HCT116 (cell line): Measurements from ENCODE around the gene ZFP57.

Experiments
- EZH2 ChIP-seq: fragments of 200-600 bp; sonication (generic); IDR thresholded peaks from 2 replicates; pipeline ENCODE4 v1.6.1; 2017; ENCODE audit warnings: antibody characterized with exemption, mixed run types
- EZH2phosphoT487 ChIP-seq: fragments of 200-600 bp; IDR thresholded peaks from 2 replicates; pipeline ENCODE4 v1.6.1; 2018; ENCODE audit warnings: antibody characterized with exemption, borderline replicate concordance
- JUND ChIP-seq: IDR thresholded peaks from 2 replicates; pipeline ENCODE4 v1.6.1; 2012
- POLR2A ChIP-seq: IDR thresholded peaks from 2 replicates; pipeline ENCODE4 v1.7.0; 2011; ENCODE audit warnings: borderline replicate concordance; ENCODE audit not compliant: insufficient read depth, insufficient read length; ENCODE audit errors: extremely low read depth
- RAD21 ChIP-seq: IDR thresholded peaks from 2 replicates; pipeline ENCODE4 v1.6.1; 2012; ENCODE audit warnings: low read depth, mild to moderate bottlenecking
- SRF ChIP-seq: IDR thresholded peaks from 2 replicates; pipeline ENCODE4 v1.6.1; 2012; ENCODE audit warnings: low read depth
- YY1 ChIP-seq: IDR thresholded peaks from 2 replicates; pipeline ENCODE4 v1.6.1; 2011; ENCODE audit warnings: low read length, low read depth, moderate library complexity, mild to moderate bottlenecking; ENCODE audit not compliant: insufficient replicate concordance; ENCODE audit errors: extremely low read depth
- ZNF274 ChIP-seq: fragments of 200-500 bp; sonication (Bioruptor generic); IDR thresholded peaks from 2 replicates; pipeline ENCODE4 v1.6.1; 2014; ENCODE audit warnings: mild to moderate bottlenecking, low read depth, low read length, inconsistent platforms
- TF ChIP-seq, protein P1 (sequence below): IDR thresholded peaks from 2 replicates; pipeline ENCODE4 v1.6.1; 2012; ENCODE audit warnings: low read depth
- TF ChIP-seq, protein P2 (sequence below), 3 experiments: fragments of 200-600 bp in 1 of 3; sonication (generic) in 1 of 3; IDR thresholded peaks in 2 of 3; conservative IDR thresholded peaks in 1 of 3; 2 replicates each; pipeline ENCODE4 v1.5.1; 2012 to 2017; ENCODE audit warnings: low read depth in 2 of 3, low read length in 2 of 3, antibody characterized with exemption in 1 of 3, borderline replicate concordance in 1 of 3, control low read depth in 1 of 3, mild to moderate bottlenecking in 1 of 3, mixed read lengths in 1 of 3, mixed run types in 1 of 3, moderate library complexity in 1 of 3; ENCODE audit not compliant: insufficient read depth in 1 of 3
- TF ChIP-seq, protein P3 (sequence below): IDR thresholded peaks from 2 replicates; pipeline ENCODE4 v1.6.1; 2012
- TF ChIP-seq, protein P4 (sequence below): IDR thresholded peaks from 2 replicates; pipeline ENCODE4 v1.6.1; 2011; ENCODE audit warnings: mild to moderate bottlenecking, low read length, moderate library complexity; ENCODE audit not compliant: insufficient replicate concordance; ENCODE audit errors: extremely low read depth
- TF ChIP-seq, protein P5 (sequence below): IDR thresholded peaks from 2 replicates; pipeline ENCODE4 v1.6.1; 2012

DNA sequence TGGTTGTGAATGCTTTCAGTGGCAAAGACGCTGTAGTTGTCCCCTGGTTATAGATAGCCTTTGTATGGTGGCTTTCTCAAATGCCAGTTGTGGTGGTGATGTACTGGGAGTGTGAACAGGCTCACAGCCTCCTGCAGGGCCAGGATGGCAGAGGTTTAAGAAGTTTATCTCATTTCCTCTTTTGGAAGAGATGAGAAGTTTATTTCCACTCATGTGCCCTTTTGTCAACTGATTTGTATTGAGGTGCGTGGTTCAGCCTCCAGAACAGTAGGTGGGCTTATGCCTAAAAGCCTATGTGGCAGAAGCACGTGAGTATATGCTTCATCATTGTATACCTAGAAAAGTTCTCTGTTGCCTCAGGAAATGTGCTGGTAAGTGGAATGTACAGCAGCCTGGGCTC is 13.7 kb upstream of the ZFP57 start:
- TF ChIP-seq, protein P1, sequence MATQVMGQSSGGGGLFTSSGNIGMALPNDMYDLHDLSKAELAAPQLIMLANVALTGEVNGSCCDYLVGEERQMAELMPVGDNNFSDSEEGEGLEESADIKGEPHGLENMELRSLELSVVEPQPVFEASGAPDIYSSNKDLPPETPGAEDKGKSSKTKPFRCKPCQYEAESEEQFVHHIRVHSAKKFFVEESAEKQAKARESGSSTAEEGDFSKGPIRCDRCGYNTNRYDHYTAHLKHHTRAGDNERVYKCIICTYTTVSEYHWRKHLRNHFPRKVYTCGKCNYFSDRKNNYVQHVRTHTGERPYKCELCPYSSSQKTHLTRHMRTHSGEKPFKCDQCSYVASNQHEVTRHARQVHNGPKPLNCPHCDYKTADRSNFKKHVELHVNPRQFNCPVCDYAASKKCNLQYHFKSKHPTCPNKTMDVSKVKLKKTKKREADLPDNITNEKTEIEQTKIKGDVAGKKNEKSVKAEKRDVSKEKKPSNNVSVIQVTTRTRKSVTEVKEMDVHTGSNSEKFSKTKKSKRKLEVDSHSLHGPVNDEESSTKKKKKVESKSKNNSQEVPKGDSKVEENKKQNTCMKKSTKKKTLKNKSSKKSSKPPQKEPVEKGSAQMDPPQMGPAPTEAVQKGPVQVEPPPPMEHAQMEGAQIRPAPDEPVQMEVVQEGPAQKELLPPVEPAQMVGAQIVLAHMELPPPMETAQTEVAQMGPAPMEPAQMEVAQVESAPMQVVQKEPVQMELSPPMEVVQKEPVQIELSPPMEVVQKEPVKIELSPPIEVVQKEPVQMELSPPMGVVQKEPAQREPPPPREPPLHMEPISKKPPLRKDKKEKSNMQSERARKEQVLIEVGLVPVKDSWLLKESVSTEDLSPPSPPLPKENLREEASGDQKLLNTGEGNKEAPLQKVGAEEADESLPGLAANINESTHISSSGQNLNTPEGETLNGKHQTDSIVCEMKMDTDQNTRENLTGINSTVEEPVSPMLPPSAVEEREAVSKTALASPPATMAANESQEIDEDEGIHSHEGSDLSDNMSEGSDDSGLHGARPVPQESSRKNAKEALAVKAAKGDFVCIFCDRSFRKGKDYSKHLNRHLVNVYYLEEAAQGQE, result no peak
- TF ChIP-seq SRF (no peak), YY1 (no peak), POLR2A (no peak), RAD21 (no peak), EZH2 (no peak), JUND (no peak), EZH2phosphoT487 (no peak), ZNF274 (no peak)
- TF ChIP-seq, protein P2, sequence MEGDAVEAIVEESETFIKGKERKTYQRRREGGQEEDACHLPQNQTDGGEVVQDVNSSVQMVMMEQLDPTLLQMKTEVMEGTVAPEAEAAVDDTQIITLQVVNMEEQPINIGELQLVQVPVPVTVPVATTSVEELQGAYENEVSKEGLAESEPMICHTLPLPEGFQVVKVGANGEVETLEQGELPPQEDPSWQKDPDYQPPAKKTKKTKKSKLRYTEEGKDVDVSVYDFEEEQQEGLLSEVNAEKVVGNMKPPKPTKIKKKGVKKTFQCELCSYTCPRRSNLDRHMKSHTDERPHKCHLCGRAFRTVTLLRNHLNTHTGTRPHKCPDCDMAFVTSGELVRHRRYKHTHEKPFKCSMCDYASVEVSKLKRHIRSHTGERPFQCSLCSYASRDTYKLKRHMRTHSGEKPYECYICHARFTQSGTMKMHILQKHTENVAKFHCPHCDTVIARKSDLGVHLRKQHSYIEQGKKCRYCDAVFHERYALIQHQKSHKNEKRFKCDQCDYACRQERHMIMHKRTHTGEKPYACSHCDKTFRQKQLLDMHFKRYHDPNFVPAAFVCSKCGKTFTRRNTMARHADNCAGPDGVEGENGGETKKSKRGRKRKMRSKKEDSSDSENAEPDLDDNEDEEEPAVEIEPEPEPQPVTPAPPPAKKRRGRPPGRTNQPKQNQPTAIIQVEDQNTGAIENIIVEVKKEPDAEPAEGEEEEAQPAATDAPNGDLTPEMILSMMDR (IDR thresholded peaks at IDR 0.05 in 2 of 3, conservative IDR thresholded peaks at IDR 0.05 in 1 of 3; ENCODE audit: borderline replicate concordance in 1 of 3, insufficient read depth in 1 of 3, low read depth in 2 of 3, low read length in 2 of 3), result no peak
- TF ChIP-seq, protein P3, sequence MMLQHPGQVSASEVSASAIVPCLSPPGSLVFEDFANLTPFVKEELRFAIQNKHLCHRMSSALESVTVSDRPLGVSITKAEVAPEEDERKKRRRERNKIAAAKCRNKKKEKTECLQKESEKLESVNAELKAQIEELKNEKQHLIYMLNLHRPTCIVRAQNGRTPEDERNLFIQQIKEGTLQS, result no peak
- TF ChIP-seq, protein P4, sequence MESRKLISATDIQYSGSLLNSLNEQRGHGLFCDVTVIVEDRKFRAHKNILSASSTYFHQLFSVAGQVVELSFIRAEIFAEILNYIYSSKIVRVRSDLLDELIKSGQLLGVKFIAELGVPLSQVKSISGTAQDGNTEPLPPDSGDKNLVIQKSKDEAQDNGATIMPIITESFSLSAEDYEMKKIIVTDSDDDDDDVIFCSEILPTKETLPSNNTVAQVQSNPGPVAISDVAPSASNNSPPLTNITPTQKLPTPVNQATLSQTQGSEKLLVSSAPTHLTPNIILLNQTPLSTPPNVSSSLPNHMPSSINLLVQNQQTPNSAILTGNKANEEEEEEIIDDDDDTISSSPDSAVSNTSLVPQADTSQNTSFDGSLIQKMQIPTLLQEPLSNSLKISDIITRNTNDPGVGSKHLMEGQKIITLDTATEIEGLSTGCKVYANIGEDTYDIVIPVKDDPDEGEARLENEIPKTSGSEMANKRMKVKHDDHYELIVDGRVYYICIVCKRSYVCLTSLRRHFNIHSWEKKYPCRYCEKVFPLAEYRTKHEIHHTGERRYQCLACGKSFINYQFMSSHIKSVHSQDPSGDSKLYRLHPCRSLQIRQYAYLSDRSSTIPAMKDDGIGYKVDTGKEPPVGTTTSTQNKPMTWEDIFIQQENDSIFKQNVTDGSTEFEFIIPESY, result no peak
- TF ChIP-seq, protein P5, sequence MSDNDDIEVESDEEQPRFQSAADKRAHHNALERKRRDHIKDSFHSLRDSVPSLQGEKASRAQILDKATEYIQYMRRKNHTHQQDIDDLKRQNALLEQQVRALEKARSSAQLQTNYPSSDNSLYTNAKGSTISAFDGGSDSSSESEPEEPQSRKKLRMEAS, result no peak
